GM19025 (cell line): ENCODE data around the gene SMYD3.
"Not testable (repeated sequence)": the region's sequence is repeated elsewhere in the genome, so short reads cannot be mapped to it uniquely, and the experiment has no call there.

Source experiments
- ATAC-seq: cut with Tn5 transposase; IDR thresholded peaks from one replicate; pipeline ENCODE4 v1.9.1; 2021; ENCODE audit warnings: mild to moderate bottlenecking, low read depth, moderate library complexity; ENCODE audit not compliant: unreplicated experiment

The SMYD3 gene

DNA sequence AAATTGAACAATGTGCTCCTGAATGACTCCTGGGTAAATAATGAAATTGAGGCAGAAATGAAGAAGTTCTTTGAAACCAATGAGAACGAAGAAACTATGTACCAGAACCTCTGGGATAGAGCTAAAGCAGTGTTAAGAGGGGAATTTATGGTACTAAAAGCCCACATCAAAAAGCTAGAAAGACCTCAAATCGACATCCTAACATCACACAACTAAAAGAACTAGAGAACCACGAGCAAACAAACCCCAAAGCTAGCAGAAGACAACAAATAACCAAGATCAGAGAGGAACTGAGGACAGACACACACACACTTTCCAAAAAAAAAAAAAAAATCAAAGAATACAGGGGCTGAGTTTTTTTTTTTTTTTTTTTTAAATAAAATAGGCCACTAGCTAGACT, 564.2 kb downstream of the SMYD3 start:
- ATAC-seq, result no peak

DNA sequence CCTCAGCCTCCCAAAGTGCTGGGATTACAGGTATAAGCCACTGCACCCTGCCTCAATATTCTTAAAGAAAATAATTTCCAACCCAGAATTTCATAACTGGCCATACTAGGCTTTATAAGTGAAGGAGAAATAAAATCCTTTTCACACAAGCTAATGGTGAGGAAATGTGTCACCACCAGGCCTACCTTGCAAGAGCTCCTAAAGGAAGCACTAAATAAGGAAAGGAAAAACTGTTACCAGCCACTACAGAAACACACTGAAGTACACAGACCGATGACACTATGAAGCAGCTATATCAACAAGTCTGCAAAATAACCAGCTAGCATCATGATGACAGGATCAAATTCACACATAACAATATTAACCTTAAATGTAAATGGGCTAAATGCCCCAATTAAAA, 565.3 kb downstream of the SMYD3 start:
- ATAC-seq, result not testable (repeated sequence)

DNA sequence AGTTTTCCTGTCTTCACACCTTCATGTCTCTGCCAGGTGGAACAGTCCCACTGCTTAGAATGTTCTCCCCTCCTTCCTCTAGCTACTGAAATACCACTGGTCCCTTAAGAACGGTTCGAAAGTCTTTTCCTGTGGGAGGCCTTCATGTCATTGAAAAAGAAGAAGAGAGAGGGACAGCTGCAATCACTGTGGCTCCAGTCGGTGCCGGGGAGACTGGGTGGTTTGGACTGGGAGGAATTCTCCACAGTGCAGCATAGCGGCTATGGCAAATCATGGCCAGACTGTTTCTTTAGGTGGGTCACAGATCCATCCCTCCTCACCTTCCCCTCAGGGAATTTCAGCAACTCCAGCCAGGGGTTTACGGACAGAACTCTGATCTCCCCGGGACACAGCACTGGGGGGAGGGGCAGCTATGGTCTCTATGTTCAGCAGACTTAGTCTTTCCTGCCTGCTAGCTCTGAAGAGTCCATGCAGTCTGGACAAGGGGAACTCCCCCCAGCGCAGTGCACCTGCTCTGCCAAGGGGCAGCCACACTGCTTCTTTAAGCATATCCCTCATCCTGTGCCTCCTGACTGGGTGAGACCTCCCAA, 567.2 kb downstream of the SMYD3 start:
- no peak for ATAC-seq

DNA sequence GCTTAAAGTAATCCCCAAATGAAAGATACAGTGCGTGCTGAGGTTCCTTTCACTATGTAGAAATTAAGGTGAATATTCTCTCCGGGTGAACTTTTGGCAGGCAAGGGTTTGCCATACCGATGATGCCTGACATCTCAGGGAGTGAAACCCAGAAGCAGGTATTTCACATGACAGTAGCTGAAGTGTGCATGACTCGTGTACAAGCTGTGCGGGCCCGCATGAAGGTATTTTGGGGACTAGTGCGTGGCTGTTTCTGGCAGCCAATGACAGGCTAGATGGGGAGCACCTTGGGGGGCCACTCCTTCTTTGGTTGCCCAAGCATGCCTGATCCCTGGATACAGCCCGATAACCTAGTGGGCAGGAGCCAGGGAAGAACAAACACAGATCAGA, 569.0 kb downstream of the SMYD3 start:
- no peak for ATAC-seq

DNA sequence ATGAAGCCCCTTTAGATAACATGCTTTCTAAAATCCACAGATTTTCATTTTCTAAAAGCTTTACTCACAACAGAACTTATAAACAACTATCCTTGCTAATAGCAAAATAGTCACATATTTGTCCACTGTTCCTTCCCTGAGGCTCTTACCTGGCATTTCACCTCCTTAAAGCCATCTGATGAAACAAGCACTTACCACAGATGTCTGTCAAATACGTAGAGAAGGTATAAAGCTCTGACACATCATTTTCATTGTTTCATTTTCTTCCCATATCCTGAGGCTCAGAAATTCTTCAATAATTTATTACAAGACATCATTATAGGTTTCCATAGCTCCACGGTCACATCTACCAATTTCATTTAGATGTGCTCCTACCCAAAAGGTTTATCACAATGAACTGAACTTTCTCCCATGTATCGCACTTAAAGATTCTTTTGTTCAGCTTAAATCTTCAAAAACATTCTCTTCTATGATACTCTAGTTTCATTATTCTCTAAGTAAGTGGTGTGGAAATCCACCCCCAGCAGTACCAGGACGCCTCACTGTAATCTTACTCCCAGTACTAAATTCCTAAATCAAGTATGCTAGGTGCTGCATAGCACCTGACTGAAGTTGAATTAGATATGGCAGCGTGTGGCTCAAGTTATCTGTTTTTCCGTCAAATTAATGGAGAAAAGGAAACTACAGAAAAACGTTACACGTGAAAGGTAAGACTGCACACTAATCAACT, 569.6 kb downstream of the SMYD3 start:
- no peak for ATAC-seq

DNA sequence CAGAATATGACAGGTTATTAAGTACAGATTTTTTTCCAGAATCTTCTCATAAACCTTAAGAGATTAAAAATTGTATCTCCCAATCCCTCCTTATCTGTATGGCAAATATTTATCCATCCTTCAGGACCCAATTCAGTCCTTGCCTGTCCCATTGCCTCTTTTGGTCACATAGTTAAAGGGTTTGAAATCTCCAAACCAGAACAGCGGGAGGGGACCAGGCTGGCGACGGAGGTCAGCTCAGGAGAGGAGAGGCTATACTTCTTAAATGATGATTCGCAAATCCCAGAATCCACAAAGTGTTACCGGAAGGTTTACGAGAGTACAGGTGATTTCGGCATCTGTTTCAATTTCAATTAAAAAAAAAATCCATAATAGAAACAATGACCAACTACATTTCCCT, 572.7 kb downstream of the SMYD3 start:
- ATAC-seq, result no peak

DNA sequence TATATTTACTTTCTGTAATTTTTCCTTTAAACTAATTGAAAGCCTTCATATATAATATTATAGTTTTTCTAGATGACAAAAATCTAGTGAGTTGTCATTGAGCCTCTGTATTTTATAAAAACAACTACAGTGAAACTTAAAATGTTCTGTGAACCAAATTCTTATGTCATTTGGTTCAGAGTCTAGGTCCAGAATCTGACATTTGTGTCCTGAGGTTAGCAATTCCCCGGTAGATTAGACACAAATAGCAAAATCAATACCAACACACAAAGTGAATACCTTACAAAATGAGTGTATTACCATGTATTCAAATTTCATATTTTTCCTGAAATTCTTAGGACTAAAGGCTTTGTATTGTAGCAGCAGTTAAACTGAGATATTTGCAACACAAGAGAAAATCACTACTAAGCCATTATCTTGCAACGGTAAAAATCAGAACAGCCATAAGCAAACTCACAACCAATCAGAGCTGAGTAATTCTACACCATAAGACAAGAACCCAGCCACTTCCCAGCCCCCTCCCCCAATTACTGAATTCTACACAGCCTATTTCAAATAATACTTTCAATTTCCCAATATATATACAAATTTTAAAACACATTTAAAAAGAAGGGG, 573.5 kb downstream of the SMYD3 start:
- ATAC-seq, result no peak

DNA sequence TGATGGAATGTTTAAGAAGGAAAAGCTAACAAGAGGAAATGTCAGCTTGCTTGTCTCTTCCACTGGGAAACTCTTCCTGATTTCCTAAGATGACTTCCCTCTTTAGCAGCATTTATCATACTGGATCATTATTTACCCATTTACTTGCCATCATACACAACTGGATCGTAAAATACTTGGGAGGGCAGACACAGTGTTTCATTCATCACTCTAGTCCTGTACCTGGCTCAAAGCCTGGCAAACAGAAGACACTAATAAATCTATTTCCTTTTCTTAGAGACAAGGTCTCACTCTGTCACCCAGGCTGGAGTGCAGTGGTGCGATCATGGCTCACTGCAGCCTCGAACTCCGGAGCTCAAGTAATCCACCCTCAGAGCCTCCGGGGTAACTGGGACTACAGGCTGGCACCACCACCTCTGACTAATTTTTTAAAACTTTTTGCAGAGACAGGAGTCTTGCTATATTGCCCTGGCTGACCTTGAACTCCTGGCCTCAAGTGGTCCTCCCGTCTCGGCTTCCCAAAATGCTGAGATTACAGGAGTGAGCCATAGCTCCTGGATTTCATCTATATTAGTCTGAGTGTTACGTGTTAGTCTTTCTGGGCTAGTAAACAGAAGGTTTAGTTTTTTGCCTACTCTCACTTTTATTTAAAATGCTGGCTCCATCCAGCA, 574.6 kb downstream of the SMYD3 start:
- ATAC-seq, result no peak

DNA sequence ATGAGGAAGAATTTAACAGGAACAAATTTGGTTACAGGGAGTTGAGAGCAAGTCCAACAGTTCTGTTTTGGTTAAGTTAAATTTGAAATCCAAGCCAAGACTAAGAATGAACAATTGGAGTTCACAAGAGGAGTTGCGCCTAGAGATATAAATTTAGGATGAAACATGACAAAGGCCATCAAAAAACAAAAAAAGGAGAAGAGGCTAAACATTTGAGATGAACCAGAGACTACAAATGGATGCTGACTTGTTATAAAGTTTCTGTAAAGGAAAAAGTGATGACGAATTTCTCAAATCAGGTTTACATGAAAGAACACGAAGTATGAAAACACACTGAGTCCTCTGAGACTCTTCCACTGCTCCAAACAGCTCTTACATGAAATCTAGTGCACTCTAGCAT, 575.6 kb downstream of the SMYD3 start:
- ATAC-seq, result no peak

DNA sequence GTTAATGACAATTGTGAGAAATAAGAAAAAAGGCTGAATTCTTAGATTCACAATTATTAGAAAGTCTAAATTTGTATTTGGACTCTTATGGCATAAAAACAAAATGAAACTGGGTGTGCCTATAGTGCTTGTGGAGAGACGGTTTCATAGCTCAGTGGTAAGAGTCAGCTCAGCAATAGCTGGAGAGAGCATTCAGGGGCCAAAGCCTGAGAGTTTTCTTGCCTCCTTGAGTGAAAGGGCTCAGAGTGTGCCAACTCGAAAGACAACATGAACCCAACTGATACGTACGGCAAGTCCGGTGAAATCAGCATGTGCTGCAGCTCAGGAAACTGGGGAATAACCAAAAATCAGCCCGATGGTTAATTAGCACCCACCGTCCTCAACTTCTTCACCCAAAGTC, 577.9 kb downstream of the SMYD3 start:
- no peak for ATAC-seq

DNA sequence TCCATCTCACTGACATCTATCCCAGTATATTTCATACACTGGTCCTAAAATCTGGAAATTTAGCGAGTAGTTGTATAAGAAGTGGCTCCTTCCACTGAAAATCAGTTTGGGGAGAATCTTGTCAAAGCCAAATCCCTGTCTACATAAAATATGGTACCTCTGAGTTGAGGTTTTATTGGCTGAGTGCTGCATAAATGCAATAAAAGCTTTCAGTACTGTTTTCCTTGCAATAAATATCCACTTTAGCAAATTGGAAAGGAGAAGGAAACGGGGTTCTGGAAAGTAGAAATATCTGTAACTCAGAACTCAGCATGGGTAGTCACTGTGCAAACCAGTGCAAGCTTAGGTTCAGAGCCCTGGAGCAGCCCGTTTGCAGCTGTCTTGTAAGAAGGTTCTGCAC, 580.2 kb downstream of the SMYD3 start:
- no peak for ATAC-seq

DNA sequence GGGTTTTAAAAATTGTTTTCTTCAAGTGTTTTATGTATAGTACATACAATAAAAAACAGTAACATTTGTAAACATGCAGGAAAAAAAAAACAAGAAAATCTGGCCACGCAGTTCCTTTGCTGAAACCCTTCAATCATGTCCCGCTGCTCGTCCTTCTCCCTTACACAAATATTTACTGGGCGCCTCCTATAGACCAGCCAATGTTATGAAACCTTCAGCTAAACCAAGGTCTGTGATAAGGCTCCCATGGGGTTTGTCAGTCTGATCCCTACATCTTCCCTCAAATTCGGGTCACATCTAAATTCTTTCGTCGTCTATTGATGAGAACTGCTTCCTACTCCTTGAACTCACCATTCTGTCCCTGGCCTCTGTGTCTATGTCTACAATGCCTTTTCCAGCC, 583.9 kb downstream of the SMYD3 start:
- no peak for ATAC-seq

DNA sequence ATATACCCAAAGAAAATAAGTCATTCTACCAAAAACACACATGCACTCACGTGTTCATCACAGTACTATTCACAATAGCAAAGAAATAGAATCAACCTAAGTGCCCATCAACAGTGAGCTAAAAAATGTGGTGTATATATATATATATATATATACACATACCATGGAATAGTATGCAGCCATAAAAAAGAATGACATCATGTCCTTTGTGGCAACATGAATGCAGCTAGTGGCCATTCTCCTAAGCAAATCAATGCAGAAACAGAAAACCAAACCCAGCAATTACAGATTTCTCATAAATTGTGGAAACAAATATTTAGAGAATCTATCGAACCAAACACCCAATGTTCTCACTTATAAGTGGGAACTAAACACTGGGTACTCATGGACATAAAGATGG, 585.7 kb downstream of the SMYD3 start:
- no peak for ATAC-seq

DNA sequence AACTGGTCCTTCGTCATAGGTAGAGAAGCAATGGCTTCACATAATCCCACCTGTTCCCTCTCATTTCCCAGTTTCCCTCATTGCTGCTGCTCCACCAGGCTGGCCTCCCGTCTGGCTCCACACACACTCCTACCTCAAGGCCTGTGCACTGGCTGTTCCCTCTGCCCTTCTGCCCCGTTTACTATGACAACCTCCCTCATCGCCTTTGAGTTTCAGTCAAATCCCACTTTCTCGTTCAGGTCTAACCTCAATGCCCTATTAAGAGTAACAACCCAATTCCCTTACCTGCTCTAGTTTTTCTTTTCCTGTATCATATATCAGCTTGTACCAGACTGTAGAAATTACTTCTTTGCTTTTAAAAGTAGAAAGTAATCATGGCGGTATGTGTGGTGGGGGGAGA, 589.7 kb downstream of the SMYD3 start:
- ATAC-seq, result peak; percentile 92

DNA sequence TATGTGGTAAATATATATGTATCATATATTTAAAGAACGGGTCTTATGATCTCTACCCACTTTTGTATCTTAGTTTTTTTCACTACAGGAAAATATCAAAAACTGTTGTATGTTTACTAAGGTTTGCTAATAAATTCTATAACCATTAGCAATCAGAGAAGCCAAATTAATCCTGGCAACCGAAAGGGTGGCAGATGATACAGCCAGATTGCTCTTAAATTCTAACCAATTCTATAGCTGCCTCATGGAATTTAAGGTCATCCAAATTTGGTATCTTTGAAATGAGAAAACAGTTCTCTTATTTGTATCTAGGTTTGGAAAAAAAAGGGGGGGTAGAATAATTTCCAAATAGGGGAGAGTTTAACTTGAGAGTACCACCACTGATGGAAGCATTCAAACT, 591.2 kb downstream of the SMYD3 start:
- ATAC-seq, result no peak

DNA sequence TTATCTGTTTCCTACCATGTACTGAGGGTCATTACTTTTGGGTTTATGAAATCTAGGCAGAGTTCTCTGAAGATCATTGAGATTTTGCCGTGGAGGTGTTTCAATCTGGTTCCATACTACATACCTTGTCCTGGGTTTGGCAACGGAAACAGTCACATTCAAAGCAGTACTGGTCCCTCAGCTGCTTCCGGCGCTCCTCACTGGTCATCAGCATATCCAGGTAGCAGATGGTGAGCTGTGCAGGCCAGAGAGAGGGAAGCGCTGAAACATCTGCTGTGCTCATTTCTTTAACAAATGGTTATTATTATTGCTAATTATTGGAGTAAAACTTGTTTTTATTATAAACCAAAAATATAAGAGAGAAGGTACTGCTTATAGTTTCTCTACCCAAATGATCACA, 591.7 kb downstream of the SMYD3 start:
- no peak for ATAC-seq

DNA sequence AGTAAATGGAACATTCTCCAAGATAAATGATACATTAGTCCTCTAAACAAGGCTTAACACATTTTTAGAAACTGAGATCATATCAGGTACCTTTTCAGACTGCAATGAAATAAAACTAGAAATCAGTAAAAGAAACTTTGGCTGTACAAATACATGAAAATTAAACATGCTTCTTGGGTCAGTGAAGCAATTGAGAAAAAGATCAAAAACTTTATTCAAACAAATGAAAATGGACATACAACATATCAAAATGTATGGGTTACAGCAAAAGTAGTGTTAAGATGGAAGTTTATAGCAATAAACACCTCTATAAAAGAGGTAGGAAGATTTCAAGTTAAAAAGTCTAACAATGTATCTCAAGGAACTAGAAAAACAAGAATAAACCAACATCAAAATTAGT, 598.5 kb downstream of the SMYD3 start:
- ATAC-seq, result no peak

DNA sequence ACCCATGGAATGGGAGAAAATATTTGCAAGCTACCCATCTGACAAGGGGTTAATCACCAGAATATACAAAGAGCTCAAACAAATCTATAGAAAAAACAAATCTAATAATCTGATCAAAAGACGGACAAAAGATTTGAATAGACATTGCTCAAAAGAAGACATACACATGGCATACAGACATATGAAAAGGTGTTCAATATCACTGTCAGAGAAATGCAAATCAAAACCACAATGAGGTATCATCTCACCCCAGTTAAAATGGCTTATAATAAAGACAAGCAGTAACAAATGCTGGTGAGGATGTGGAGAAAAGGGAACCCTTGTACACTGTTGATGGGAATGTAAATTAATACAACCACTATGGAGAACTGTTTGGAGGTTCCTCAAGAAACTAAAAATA, 600.9 kb downstream of the SMYD3 start:
- no peak for ATAC-seq

DNA sequence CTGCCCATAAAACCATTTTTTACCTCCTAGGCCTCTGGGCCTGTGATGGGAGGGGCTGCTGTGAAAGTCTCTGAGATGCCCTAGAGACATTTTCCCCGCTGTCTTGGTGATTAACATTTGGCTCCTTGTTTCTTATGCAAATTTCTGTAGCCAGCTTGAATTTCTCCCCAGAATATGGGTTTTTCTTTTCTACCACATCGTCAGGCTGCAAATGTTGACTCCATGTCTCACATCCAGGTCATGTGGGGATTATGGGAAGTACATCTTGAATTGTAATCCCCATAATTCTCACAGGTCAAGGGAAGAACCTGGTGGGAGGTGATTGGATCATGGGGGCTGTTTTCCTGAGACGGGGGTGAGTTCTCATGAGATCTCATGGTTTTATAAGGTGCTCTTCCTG, 603.2 kb downstream of the SMYD3 start:
- no peak for ATAC-seq

DNA sequence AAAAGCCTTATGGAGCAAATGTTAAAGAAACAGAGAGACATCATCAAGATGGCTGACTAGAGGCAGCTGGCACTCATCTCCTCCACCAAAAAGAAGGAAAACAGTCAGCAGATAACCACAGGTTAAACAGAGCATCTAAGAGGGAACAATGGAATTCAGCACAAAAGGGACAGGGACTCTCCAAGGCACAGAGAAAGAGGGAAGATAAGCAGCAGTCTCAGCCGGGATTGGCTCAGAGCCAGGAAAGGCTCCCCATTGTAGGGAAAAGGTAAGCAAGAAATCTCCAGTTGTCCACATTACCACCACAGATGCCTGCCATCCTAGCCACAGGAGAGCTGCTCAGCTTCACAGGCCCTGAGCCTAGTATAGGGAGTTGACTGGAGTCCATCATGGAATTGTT, 605.5 kb downstream of the SMYD3 start:
- ATAC-seq, result no peak

DNA sequence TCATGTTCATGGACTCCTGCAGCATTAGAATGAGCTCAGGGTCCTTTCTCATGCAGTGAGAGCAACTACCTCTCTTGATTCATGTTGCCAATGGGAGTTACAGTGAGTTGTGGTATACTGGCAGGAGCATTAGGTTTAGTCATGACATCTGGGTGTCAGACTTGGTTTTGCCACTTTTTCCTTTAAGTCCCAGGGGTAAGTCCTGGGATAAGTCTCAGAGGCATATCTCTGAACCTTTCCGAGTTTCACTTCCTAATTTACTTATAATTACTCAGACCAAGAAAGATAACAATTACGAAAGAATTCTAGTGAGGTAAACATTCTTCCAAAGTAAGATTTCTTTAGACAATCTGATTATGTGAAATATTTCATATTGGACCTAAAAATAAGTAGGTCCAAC, 606.0 kb downstream of the SMYD3 start:
- ATAC-seq, result no peak

DNA sequence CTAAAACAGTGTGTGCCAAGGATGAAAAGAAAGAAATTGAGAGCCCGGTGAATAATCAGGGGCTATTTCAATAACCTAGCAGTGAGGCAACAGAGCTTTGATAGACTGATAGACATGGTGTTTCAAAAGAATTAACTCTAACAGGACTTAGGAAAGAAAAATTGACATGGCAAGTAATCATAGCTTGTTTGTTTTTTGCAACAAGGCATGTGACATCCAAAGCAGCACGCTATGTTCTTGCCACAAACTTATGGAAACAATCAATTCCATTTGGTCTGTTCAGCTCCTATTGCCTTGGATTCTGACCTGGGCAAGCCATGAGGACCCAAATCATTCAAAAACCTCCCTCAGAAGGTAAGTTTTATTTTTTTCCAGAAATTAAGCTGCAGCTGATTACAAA, 608.5 kb downstream of the SMYD3 start:
- no peak for ATAC-seq
